Upper lobe of right lung (tissue), 1 donor: ENCODE data around the gene AFF1. TPM values are rescaled to one million over a fixed set of nuclear protein-coding genes. Genes with fewer than 3 reads are reported as not detected.

Experiments used
- ATAC-seq: fragments of 200-7000 bp; cut with Tn5 transposase; one replicate; pipeline ENCODE4 v1.9.1; 2020; ENCODE audit warnings: mild to moderate bottlenecking, moderate library complexity
- DNase-seq: peaks from one replicate; pipeline ENCODE4 v3.0.0-alpha.2; 2020
- H3K27ac ChIP-seq: fragments of 200-600 bp; one replicate; pipeline ENCODE4 v1.8.0; 2022
- H3K27me3 ChIP-seq: fragments of 200-600 bp; one replicate; pipeline ENCODE4 v1.8.0; 2022; ENCODE audit warnings: mild to moderate bottlenecking
- H3K36me3 ChIP-seq: fragments of 200-600 bp; one replicate; pipeline ENCODE4 v1.8.0; 2022
- H3K4me1 ChIP-seq: fragments of 200-600 bp; one replicate; pipeline ENCODE4 v1.8.0; 2022
- H3K4me3 ChIP-seq: fragments of 200-600 bp; one replicate; pipeline ENCODE4 v1.8.0; 2022; ENCODE audit warnings: mild to moderate bottlenecking
- H3K9me3 ChIP-seq: fragments of 200-600 bp; one replicate; pipeline ENCODE4 v1.8.0; 2022
- intact Hi-C: fragments of 100-400 bp; cut with DNase I; formaldehyde crosslinking; loops from one replicate; pipeline ENCODE4 v1.11.0; 2022
- total RNA-seq: library from RNA; stranded (reverse); fragmentation: NEBNext Ultra II Directional; extraction: Animal tissue kit (Norgen Biotek cat#: 25700); gene quantifications from one replicate; pipeline ENCODE4 v1.2.1, GENCODE V29; 2021
- TF ChIP-seq, protein P1 (sequence below): fragments of 200-600 bp; IDR thresholded peaks from one replicate; pipeline ENCODE4 v1.8.0; 2022; ENCODE audit warnings: antibody characterized with exemption
- donor health status: DM: no; HTN: yes; CAD: no; lungs with severe emphysema.

AFF1 gene
- total RNA-seq, 1 donor from 2014 or later = 103 TPM

DNA sequence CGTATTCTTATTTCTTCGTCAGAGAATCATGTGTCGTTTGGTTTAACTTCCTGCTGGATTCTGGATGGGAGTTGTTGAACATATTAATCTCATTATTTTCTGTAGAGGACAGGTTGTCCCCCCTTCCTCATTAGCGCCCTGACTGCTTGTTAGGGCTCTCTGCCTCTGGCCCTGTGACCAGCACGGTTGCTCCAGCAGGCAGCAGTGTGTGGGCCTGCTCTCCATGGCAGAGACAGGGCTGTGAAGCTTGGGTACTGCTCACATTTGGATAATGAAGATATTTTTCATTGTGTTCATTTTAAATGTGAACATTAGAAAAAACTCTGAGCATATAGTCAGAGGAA is 182.9 kb downstream of the AFF1 start:
- Histone ChIP-seq H3K4me1 (peaks cover 25% of the 10 kb centered on the region), H3K27ac (no peak overlapping the region), H3K9me3 (no peaks in the 10 kb centered on the region), H3K27me3 (no peaks in the 10 kb centered on the region), H3K4me3 (no peak overlapping the region), H3K36me3 (peaks cover 65% of the 10 kb centered on the region)
- intact Hi-C loops = no loop called here
- ATAC-seq = no peak
- DNase-seq = no peak
- TF ChIP-seq, protein P1, sequence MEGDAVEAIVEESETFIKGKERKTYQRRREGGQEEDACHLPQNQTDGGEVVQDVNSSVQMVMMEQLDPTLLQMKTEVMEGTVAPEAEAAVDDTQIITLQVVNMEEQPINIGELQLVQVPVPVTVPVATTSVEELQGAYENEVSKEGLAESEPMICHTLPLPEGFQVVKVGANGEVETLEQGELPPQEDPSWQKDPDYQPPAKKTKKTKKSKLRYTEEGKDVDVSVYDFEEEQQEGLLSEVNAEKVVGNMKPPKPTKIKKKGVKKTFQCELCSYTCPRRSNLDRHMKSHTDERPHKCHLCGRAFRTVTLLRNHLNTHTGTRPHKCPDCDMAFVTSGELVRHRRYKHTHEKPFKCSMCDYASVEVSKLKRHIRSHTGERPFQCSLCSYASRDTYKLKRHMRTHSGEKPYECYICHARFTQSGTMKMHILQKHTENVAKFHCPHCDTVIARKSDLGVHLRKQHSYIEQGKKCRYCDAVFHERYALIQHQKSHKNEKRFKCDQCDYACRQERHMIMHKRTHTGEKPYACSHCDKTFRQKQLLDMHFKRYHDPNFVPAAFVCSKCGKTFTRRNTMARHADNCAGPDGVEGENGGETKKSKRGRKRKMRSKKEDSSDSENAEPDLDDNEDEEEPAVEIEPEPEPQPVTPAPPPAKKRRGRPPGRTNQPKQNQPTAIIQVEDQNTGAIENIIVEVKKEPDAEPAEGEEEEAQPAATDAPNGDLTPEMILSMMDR = no peak

DNA sequence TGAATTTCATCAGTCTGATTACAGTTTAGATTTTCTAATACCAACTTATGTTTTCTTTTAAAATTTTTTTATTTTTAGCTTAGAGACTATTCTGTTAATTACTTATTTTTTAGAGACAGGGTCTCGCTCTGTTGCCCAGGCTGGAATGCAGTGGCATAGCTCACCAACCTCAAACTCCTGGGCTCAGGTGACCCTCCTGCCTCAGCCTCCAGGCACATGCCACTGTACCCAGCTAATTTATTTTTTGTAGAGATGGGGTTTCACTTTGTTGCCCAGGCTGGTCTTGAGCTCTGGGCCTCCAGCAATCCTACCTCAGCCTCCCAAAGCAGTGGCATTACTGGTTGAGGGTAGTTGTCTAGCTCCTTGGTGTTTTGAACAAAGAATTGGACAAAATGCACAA is 183.6 kb downstream of the AFF1 start:
- intact Hi-C loops = no loop called here
- H3K9me3 ChIP-seq = no peaks in the 10 kb centered on the region
- ATAC-seq = no peak
- H3K4me1 ChIP-seq = peaks cover 25% of the 10 kb centered on the region
- no peak overlapping the region for H3K27ac ChIP-seq
- H3K36me3 ChIP-seq = peaks cover 63% of the 10 kb centered on the region
- H3K27me3 ChIP-seq = no peaks in the 10 kb centered on the region
- no peak overlapping the region for H3K4me3 ChIP-seq
- DNase-seq = no peak
- TF ChIP-seq, protein P1 = no peak

DNA sequence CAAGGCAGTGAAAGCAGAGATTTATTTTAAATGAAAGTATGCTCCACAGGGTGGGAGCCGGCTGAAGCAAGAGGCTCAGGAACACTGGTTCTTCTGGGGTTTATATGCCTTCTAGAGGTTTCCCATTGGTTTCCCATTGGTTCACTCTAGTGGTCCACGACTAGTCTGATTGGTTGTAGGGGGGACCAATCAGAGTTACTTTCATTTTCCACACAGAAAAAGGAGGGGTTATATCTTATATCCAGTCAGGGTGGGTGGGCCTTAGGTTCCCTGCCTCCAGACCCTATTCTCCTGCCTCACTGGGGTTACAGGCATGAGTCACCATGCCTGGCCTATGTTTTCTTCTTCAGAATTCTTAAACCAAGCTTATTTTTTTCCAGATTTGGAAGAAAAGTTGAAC is 184.0 kb downstream of the AFF1 start:
- DNase-seq (no peak), ATAC-seq (no peak)
- H3K27ac ChIP-seq = no peak overlapping the region
- H3K4me1 ChIP-seq = peaks cover 25% of the 10 kb centered on the region
- no peaks in the 10 kb centered on the region for H3K27me3 ChIP-seq
- H3K9me3 ChIP-seq = no peaks in the 10 kb centered on the region
- intact Hi-C loops = no loop called here
- H3K4me3 ChIP-seq = no peak overlapping the region
- peaks cover 64% of the 10 kb centered on the region for H3K36me3 ChIP-seq
- TF ChIP-seq, protein P1 = no peak

DNA sequence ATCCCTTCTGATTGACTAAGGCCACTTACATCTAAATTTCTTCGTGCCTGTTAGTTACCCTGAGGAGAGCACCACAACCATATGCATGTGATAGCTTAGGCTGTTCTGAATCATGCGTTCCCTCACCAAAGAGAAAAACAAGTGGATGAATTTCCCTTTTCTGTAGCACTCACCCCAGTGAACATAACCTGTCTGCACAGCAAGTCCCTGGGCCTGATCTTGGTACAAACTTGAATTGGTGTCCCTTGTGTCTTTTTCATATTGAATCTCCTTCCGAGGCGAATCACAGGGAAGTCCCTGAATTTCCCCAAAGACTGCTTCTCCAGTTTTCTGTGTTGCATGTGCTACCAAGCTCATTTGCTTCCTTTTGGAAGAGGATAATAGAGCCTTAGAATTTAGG is 185.2 kb downstream of the AFF1 start:
- Histone ChIP-seq H3K27ac (no peak overlapping the region), H3K36me3 (peaks cover 61% of the 10 kb centered on the region), H3K4me3 (no peak overlapping the region), H3K4me1 (peaks cover 25% of the 10 kb centered on the region), H3K9me3 (no peaks in the 10 kb centered on the region), H3K27me3 (no peaks in the 10 kb centered on the region)
- DNase-seq (no peak), ATAC-seq (no peak)
- intact Hi-C loops = no loop called here
- TF ChIP-seq, protein P1 = no peak

DNA sequence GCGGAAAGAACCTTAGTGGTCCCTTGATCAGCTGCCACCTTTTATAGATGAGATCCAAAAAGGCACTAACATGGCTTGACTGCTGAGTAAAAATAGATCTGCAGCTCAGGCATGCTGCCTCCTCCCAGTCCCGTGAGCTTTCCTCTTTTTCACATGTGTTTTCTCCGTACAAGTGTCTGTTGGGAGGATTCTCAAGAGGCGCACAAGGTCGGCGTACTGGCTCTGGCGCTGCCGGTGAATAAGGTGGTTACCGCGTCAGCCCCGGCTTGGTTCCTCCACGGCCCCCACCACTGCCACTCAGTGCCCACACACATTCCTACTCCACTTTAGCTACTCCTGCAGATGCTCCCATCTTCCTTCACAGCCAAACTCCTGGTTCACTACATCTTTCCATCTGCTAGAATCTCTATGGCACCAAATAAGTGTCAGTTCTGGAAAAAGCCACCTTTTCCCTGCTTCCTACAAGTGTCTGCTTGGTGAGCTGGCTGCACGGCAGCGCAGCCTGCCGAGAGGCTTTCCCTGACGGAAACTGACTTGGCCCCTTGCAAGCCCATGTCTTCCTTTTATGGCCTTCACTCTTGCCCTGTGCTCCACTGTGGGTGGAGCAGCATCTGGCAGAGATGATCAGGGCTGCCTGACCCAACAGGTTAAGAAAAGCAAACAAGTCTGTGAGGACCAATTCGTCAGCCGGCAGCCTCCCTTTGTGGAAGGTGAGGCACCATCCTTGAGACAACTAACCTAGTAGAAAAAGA is 185.8 kb downstream of the AFF1 start:
- H3K36me3 ChIP-seq = peaks cover 61% of the 10 kb centered on the region
- no peak overlapping the region for H3K27ac ChIP-seq
- intact Hi-C loops = no loop called here
- ATAC-seq = no peak
- no peaks in the 10 kb centered on the region for H3K27me3 ChIP-seq
- TF ChIP-seq, protein P1 = no peak
- peaks cover 25% of the 10 kb centered on the region for H3K4me1 ChIP-seq
- H3K9me3 ChIP-seq = no peaks in the 10 kb centered on the region
- H3K4me3 ChIP-seq = no peak overlapping the region
- no peak for DNase-seq
